Pons (tissue), 1 donor: ENCODE results near the gene CUTC.
"Not testable (repeated sequence)": the region's sequence is repeated elsewhere in the genome, so short reads cannot be mapped to it uniquely, and the experiment has no call there.

ENCODE experiments used
- DNase-seq: peaks from one replicate; pipeline ENCODE4 v3.0.0-alpha.2; 2016; ENCODE audit warnings: low spot score

The CUTC gene, protein sequence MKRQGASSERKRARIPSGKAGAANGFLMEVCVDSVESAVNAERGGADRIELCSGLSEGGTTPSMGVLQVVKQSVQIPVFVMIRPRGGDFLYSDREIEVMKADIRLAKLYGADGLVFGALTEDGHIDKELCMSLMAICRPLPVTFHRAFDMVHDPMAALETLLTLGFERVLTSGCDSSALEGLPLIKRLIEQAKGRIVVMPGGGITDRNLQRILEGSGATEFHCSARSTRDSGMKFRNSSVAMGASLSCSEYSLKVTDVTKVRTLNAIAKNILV

DNA sequence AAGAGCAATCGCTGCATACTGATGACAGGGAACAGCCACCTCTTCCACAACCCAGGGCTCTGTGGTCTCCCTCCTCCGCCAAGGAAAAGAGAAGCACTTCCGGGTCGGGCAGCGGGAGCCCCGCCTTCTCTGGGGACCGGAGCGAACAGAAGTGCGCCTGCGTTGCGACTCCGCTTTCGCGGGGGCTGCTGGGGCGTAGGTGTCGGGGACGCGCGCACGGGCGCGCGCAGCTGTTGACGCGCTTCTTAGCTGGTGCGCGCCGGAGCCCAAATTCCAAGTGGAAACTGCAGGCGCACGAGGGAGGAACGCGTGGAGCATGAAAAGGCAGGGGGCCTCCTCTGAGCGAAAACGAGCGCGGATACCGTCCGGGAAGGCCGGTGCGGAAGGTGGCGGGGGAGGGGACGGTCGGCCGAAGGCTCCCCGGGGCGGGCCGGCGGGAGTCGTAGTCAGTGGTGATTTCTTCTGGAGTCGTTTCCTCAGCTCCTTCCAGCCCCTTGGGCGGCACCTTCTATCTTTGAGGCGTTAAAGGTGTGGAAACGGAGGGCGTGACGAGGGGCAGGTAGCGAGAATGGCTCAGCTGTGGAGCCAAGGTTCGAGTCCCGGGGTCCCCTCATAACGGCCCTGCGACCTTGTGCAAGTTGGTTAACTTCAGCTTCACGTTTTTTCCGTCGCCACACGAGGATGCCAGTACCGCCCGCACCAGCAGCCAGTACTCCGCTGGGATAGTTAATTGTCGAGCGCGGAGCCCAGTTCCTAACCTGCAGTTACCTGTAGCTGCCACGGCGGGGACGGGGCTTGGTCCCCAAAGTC is at the start of gene CUTC, which contains the start of gene COX15:
Gene CUTC, plus strand, starts transcription at position 202 of the 810 bp plus-strand sequence. Its CDS starts 115 bp downstream, at position 317.
Gene COX15, minus strand, starts transcription at position 95 of the 810 bp plus-strand sequence. Its CDS starts 78 bp downstream, at position 17.
- DNase-seq: peak; percentile 97

DNA sequence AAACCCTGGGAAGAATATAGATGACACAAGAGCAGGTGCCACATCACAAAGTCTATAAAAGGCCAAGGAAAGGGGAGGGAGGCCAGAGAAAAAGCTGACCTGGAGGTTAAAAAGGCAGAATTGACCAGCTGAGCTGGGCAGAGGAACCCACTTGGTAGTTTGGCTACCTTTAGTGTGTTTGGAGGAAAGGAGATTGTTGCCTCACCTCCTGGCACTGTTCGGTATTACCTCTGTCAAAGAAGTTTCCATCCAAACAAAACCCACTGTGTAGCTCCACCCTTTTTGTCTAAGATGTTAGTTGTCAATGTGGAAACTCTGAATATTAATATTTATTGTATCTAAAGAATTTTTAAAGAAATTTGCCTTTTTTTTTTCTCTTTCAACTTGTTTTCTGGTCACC is 49.3 kb upstream of the CUTC start:
- no peak for DNase-seq

DNA sequence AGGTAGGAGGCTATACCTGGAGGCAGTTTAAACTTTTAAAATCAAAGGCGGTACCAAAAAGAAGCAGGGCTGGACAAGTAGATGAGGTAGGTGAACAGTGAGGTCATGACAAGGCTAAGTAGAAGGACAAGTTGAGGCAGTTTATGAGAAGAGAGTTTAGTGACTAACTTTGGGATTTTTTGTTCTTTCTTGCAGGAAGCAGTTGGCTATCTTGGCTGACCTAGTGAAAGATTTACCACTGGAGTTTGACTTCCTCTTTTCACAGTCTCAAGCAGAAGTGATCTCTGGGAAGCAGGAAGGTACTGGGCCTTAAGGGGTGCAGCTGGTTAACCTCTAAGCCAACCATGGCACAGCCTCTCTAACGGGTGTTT is 46.5 kb upstream of the CUTC start:
- DNase-seq: peak; percentile 60

DNA sequence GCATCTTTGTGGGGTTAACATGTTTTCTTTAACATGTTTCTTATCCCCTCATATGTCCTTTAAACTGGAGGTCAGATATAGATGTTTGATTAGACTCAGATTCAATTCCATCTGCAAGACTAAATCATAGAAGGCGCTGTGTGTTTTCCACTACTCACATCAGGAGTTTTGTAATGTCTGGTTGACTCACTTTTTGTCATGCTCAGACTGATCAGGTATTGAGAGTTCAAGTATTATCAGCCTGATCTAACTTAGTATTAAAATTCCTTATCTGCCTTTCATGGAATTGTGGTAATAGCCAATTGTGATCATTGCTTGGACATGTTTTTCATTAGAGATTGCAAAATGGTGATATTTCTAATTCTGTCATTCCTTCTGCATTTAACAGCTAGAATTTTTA is 42.6 kb upstream of the CUTC start:
- no peak for DNase-seq

DNA sequence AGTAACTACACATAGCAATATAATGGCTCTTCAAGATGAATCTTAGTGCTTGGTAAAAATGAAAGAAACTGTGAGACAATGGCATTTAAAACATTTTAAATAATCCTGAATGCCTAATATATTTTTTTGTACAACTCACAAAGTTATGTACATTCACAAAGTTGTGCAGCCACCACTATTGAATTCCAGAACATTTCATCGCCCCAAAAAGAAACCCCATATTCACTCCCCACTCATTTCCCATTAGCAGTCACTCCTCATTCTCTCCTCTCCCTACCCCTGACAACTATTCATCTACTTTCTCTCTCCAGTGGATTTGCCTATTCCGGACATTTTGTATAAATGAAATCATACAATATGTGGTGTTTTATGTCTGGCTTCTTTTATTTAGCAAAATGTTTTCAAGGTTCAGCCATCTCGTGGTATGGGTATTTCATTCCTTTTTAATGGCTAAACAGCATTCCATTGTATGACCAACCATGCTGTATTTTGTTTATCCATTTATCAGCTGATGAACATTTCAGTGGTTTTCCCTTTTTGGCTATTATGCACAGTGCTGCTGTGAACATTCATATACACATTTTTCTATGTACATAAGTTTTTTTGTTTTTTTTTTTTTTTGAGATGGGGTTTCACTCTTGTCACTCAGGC is 38.0 kb upstream of the CUTC start:
- DNase-seq: no peak

DNA sequence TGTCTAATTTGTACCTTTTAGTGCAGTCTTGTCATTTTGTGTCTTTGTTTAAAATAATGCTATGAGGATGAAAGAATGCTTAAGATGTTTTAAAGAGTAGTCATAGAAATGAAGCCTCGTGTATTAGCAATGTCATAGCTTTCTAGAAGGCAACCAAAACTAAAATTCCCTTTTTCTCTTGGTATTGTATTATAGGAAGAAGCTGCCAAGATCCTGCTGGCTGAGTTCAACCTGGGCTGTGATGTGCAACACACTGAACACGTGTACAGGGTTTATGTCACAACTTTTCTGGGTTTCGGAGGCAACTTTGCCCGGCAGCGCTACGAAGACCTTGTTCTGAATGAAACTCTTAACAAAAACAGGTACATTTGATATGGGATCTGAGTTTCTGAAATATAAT is 36.3 kb upstream of the CUTC start:
- DNase-seq: no peak

DNA sequence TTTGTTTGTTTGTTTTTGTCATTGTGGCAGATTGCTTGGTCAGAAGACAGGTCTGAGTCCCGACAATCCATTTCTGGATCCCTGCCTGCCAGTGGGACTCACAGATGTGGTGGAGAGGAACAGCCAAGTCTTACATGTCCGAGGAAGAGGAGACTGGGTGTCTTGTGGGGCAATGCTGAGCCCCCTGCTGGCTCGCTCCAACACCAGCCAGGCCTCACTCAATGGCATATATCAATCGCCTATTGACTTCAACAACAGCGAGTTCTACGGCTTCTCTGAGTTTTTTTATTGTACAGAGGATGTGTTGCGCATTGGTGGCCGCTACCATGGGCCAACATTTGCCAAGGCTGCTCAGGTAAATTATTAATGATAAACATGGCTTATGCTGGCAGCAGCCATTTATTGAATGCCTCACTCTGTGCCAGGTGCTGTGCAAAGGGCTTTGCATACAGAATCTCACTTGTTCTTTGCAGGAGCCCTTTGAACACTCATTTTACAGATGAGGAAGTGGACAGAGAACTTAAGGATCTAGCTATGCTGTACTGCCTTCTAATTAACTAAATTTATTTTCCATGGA is 33.4 kb upstream of the CUTC start:
- no peak for DNase-seq

DNA sequence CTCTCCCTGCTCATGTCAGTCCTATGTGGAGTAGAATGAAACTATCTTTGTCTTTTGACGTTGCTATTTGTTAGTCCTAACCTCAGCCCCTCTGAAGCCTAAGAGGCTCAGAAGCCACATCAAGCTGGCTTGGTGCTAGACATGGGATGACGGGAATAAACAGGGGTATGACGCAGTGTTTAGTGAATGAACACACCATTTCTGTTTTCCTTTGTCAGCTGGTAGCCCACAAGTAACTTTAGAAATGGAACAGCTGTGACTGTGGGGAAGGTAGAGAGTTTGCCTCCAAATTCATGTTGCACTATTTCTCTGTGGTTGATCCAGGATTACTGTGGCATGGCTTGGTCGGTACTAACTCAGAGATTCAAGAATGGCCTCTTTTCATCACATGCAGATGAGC is 31.4 kb upstream of the CUTC start:
- no peak for DNase-seq

DNA sequence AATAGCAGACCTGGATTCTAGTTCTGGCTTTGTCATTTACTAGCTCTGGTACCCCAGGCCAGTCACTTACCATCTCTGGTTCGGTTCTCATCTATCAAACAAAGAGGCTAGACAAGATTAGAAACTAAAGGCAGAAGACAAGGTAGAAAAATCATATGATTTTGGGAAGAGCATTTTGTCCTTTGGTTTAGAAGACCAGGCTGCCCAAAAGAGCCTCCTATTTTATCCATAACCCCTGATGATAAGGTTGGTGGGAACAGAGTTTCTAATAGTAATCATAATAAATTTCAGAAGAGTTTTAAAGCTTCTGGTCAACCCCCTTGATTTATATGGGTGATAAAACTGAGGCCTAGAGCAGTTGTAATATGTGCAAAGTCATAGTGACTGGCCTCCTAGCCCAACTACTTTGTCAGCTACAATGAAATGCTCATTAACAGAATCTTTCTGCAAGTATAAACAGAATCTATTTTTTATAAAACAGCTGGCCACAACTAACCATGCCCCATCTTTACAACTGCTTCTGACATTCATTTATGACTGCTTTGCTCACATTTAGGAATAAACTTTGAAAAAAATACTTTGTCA is 23.5 kb upstream of the CUTC start:
- DNase-seq: no peak

DNA sequence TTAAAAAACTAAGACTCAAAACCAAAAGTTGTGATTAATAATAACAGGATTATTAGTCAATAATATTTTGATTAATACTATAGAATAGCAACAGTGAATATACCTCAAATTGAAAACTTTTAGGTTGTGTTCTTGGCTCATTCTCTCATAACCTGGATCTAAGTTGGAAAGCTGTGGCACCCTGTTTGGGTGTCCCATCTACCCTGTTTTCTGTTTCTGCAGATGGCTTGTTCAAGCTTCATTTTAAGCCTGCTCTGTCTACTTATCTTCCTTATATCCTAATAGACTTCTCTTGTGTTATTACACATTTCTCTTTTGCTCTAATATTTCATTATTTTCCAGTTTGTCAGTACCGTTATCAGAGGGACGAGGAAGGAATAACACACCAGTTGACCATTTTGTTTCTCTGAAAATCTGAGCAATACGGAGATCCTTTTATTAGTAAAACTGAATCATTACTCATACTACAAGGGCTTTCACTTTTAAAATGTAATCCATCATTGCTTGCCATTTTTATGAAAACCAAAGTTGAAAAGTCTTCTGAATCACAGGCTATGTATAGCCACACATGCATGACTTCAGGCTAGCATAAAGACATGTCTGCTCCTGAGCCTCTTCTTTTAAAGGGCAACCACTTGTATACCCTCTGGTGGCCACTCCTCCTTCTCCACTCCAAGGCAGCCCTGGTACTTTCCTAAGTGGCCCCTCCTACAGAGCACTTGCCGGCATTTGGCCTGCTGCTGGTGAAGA is 22.4 kb upstream of the CUTC start:
- DNase-seq: no peak

DNA sequence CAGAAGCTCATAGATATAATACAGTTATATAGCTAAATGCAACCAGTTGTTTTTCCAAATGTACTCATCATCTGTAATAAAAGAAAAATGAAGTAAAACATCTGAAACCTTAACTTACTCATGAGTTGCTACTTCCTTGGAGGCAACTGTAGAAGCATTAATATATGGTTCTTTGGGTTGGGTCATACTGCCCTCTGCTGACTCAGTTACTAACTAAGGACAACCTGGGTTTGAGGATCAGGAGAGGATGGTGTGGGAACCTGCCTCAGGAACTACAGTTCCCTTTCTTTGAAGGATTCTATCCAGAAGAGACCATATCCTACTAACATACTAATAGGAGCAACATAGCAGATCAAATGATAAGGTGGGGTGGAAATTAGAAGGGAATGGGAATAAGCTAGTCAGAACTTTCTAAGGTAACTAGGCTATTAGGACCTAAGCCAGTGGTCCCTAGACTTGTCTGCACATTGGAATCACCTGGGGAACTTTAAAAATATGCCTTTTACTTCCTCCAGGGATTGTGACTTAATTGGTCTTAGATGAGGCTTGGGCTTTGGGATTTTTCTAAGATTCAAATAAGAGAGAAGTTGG is 20.8 kb upstream of the CUTC start:
- DNase-seq: peak; percentile 65

DNA sequence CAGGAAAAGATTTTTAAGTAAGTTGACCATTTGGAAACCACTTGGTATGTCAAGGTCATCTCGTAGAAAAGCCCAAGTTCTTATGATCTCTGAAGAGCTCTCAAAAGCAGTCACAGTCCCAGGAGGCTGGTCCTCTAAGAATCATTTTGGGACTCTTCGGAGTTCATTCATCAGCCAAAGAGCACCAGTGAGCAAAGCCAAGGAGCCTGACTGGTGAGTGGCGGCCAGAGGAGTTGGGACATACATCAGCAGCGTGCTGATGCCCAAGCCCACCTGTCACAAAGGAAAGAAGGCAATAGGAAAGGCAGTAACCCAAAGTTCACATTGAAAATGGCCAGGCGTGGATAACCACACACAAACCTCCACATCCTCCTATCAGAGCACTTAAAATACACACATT is 17.6 kb upstream of the CUTC start:
- no peak for DNase-seq

DNA sequence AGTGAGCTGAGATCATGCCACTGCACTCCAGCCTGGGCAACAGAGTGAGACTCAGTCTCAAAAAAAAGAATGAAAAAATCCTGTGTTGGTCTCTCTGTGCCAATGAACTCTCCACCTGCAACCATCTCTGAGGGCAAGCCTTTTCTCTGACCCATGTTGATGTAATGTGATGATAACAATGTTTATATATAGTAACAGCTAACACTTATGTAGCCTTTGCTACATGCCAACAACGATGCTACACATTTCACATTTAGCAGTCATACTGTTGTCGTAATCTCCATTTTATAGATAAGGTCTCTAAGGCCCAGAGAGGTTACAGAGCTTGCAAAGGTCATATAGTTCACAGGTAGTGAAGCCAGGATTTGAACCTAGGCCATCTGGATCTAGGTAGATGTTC is 11.6 kb upstream of the CUTC start:
- no peak for DNase-seq

DNA sequence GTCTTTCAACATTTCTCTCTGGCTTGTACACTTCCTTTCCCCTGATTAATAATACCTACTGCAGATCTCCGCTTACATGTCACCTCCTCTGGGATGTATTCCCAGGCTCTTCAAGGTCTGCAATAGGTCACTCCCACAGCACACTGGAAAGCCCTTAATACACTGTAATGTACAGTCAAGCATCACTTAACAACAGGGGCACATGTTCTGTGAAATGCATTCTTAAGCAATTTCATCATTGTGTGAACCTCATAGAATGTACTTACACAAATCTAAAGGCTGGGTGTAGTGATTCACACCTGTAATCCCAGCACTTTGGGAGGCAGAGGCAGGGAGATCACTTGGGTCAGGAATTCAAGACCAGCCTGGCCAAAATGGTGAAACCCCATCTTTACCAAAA is 2.0 kb upstream of the CUTC start:
- no peak for DNase-seq

DNA sequence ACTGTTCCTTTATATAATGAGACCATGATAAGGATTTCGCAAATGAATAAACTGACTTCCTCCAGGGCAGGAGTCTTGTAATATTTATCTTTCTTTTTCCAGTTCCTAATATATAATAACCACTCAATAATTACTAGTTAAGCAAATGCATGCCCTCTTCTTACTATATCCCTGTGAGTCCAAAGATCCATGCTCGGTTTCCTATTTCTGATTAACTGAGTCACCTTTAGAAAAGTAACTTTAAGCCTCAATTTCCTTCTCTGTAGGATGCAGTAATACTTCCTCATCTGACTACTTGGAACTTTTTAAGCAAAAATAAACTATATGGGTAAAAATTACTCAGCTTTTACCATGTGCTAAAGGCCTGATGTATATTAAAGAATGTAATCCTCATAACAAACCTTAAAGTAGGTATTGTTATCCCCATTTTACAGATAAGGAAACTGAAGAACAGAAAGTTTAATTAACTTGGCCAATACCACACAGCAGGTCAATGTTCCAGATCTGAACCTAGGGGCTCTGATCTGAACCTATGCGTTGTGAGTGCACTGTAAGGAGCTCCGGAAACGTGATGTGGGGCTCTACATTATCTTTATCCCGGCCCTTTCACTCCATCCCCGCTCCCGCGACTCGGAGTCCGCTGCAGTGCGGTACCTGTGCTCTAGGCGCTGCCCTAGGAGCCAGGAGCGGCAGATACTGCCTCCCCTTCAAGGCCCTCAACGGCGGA is 565 bp upstream of the CUTC start:
- peak; percentile 4 for DNase-seq

DNA sequence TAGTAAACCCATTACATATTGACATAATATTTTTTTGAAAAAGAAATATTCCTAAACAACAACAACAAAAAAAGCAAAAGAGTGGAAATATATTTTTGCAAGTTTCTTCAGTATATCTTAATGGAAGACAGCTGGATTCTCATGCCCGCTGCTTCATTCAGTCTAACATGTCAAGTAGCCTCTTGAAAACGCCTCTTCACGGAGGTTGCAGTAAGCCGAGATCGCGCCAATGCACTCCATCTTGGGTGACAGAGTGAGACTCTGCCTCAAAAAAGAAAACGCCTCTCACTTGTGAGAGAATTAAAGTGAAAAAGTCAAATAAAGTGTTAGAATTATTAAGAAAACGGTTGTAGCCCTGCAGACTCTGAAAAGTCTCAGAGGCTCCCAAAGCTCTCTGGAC is 1.3 kb downstream of the CUTC start:
- no peak for DNase-seq

DNA sequence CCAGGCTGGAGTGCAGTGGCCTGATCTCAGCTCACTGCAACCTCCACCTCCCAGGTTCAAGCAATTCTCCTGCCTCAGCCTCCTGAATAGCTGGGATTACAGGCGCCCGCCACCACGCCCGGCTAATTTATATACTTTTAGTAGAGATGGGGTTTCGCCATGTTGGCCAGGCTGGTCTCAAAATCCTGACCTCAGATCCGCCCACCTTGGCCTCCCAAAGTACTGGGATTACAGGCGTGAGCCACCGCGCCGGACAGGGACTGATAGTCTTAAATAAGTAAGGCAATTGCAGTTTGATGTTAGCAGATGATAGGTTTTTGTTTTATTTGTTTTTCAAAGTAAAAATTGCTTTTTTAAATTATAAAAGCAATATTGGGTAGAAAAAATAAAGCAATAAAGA is 2.1 kb downstream of the CUTC start:
- DNase-seq: not testable (repeated sequence)

DNA sequence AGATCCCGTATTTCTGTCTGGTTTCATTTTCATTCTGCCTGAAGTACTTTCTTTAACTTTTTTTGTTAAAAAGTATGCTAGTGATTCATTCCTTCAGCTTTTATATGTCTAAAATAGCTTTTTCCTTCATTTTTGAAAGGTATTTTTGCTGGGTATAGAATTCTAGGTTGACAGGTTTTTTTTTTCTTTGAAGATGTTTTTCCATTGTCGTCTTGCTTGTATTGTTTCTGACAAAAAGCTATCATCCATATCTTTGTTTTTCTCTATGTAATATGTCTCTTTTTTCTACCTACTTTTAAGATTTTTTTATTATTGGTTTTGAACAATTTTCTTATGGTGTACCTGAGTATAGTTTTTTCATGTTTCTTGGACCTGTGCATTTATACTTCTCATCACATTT is 8.2 kb downstream of the CUTC start:
- DNase-seq: no peak

DNA sequence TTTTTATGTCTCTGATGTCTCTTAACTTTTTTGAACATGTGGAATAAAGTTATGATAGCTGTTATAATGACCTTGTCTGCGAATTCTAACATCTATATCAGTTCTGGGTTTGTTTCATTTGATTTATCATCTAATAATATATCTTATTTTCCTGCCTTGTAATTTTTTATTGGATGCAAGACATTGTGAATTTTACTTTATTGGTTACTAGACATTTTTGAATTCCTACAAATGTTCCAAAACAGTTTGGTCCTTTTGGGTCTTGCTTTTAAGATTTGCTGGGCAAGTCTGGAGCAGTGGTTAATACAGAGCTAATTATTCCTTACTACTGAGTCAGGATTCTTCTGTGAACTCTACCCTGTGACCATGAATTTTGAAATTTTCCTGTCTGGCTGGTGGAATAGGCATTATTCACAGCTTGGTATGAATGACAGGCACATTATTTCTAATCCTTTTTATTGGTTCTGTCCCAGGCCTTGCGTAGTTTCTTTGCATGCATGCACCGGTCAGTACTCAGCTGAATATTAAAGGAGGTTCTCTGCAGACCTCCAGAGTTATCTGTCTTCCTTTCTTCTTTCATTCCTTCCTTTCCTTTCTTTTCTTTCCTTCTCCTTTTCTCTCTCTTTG is 9.0 kb downstream of the CUTC start:
- no peak for DNase-seq

DNA sequence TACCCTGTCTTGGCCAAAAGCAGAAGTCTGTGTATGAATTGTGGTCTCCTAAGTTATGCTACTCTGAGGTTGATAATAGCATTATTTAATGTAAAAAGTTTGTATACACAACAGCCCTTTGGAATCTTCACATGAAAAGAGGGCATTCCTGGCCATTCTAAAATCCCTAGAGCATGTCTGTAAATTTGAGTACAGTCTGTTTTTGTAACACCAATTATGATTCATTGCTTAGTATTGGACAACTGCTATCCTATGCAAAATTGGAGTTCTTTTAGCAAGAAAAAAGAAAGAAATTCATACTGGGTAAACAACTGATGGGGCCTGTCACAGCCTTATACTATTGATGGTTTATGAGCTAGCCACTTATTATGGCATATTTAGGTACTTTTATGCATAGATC is 10.2 kb downstream of the CUTC start:
- no peak for DNase-seq
